GM18517 (cell line): Measurements from ENCODE around the gene PKM.

Experiments used
- ATAC-seq: cut with Tn5 transposase; IDR thresholded peaks from one replicate; pipeline ENCODE4 v1.9.1; 2021; ENCODE audit warnings: mild to moderate bottlenecking, moderate library complexity; ENCODE audit not compliant: unreplicated experiment

The PKM gene

GRCh38 chr15:72161361-72162132 lies 69.4 kb downstream of the PKM start:
- ATAC-seq: no peak

GRCh38 chr15:72160696-72161245 lies 70.2 kb downstream of the PKM start:
- ATAC-seq: no peak

- ATAC-seq: no peak
Observed at GRCh38 chr15:72156928-72157327, 74.1 kb downstream of the PKM start.

- ATAC-seq: peak; percentile 60
Observed at GRCh38 chr15:72155635-72156616, 75.1 kb downstream of the PKM start.

GRCh38 chr15:72155003-72155621 lies 75.9 kb downstream of the PKM start:
- ATAC-seq: no peak

GRCh38 chr15:72154316-72154715 lies 76.7 kb downstream of the PKM start:
- ATAC-seq: no peak

- ATAC-seq: no peak
Observed at GRCh38 chr15:72153269-72154000, 77.6 kb downstream of the PKM start.
